Immature natural killer cell (primary cell): Measurements from ENCODE around the gene CEP112. TPM values are rescaled to one million over a fixed set of nuclear protein-coding genes. Genes with fewer than 3 reads are reported as not detected.

Source experiments
- DNase-seq, 3 donors: peaks; one replicate each; pipeline ENCODE4 v3.0.0; 2022; ENCODE audit warnings: mixed read lengths in 1 of 3
- H3K27ac Mint-ChIP-seq, 6 donors: one replicate each; pipeline ENCODE4 v1.8.0; 2020; ENCODE audit warnings: mixed read lengths in 6 of 6, mild to moderate bottlenecking in 5 of 6, inconsistent platforms in 4 of 6, moderate library complexity in 3 of 6
- H3K27me3 Mint-ChIP-seq, 3 donors: one replicate each; pipeline ENCODE4 v1.8.0; 2020 to 2021; ENCODE audit warnings: low read depth in 3 of 3, mild to moderate bottlenecking in 3 of 3, mixed read lengths in 3 of 3, moderate library complexity in 3 of 3, inconsistent platforms in 1 of 3
- H3K36me3 Mint-ChIP-seq, 3 donors: one replicate each; pipeline ENCODE4 v1.8.0; 2020; ENCODE audit warnings: mixed read lengths in 3 of 3, inconsistent platforms in 2 of 3, mild to moderate bottlenecking in 2 of 3
- H3K4me1 Mint-ChIP-seq, 2 donors: one replicate each; pipeline ENCODE4 v1.8.0; 2020; ENCODE audit warnings: inconsistent platforms in 2 of 2, mild to moderate bottlenecking in 2 of 2, mixed read lengths in 2 of 2, moderate library complexity in 1 of 2
- H3K4me3 Mint-ChIP-seq, 5 donors: one replicate each; pipeline ENCODE4 v1.8.0; 2020; ENCODE audit warnings: mild to moderate bottlenecking in 5 of 5, mixed read lengths in 5 of 5, inconsistent platforms in 3 of 5, moderate library complexity in 3 of 5
- H3K9me3 Mint-ChIP-seq, 6 donors: one replicate each; pipeline ENCODE4 v1.8.0; 2020; ENCODE audit warnings: mild to moderate bottlenecking in 6 of 6, mixed read lengths in 6 of 6, inconsistent platforms in 4 of 6, moderate library complexity in 3 of 6
- polyA plus RNA-seq, 3 donors: library from polyadenylated mRNA; unstranded; fragments of 300-500 nt; fragmentation: Illumina TruSeq; gene quantifications; one replicate each; pipeline ENCODE4 v1.2.3, GENCODE V29; 2021

Gene CEP112
- polyA plus RNA-seq, 3 donors from 2014 or later: 0.13 to 0.25 TPM; not detected in 1

DNA sequence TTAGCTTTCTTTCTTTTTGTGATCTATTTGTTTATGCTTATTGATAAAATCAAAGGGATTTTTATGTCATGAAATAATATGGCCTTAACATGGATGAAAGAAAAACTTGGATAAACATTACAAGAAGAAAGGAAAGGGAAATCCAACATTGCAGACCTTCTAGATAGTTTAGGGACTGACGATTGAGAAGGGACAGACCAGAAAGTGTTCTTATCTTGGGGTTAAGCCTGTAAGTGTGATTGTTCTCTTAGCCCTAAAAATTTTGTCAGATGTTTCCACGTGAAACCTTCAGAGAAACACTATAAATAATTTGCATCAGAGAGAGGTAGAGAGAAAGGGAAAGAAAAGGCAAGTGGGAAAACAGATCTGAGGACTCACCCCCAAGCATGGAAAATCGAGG is 473.3 kb downstream of the CEP112 start:
- DNase-seq: no peak
- Mint-ChIP-seq H3K27ac (no peak overlapping the region), H3K36me3 (no peaks in the 10 kb centered on the region), H3K27me3 (peaks cover 1 to 12% (median 1%) of the 10 kb centered on the region in 3 donors), H3K4me1 (no peaks in the 10 kb centered on the region), H3K9me3 (peaks cover 0 to 3% (median 0%) of the 10 kb centered on the region in 6 donors), H3K4me3 (no peak overlapping the region)

DNA sequence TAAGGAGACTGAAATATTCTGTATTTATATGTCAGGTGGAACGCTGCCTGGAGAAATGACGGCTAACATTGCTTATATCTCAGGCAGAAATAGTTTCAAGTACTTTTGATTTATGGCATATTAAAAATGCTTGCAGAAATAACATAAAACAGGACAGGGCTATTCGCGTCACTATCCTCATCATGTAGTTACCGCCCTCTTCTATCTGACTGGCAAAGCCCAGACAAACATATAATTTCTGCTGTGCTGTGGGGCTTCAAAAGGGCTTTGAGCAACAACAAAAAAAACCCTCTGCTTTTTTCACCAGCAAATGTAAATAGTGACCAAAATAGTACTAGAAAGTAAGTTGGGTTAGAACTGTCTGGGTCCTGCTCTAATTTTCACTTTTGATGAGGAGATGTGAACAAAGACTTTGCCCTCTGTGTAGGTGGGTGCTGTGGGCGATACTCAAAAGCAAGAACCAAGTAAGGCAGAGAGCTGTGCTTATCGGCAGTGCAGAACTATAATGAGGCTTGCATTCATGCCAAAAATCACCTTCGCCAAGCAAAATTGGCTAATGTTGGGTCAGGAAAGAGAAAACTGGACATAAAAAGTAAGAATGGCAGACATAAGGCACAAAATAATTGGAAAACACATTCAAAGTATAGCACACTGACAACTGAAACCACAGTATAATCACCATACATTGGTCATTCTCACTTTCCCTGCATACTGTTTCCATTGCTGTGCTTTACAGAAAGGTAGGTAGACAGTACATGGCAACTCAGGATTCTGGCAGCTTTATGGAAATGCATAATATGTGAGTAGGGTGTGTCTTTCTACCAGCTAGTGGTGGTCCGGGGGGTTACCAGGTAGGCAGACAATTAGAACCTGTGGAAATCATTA is 479.3 kb downstream of the CEP112 start:
- H3K4me3 Mint-ChIP-seq: no peak overlapping the region

DNA sequence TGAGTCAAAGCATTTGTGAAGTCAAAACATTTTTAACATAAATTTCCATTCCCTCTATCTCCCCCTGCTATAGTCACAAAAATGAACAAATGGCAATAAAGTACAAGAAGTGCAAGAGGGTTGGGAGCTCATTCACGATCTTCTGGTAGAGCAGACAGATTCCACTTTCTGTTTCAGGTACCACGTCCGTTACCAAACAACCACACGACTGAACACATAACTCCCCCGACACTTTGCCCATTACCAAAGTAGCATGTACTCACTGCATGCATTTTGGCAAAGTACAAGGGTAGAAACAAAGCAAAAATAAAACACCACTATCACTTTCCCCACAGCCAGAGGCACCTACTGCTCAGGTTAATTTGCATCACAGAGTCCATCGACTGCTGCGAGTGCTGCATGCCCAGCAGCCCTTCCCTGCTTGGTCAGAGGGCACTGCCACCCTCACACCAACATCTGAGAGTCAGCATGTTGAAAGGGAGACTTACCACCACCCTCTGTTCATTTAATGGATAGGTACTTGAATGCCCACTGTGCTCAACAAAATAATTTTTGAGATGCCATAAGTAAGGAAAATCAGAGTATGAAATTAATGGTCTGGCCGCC is 480.2 kb downstream of the CEP112 start:
- Mint-ChIP-seq H3K4me3 (no peak overlapping the region), H3K36me3 (no peaks in the 10 kb centered on the region), H3K4me1 (no peaks in the 10 kb centered on the region), H3K27me3 (peaks cover 0 to 20% (median 3%) of the 10 kb centered on the region in 3 donors), H3K9me3 (peaks cover 0 to 3% (median 0%) of the 10 kb centered on the region in 6 donors), H3K27ac (no peak overlapping the region)
- no peak for DNase-seq

More for the DNA sequence above, 479.3 kb downstream of the CEP112 start:
- Mint-ChIP-seq H3K4me1 (no peaks in the 10 kb centered on the region), H3K27me3 (peaks cover 0 to 17% (median 1%) of the 10 kb centered on the region in 3 donors), H3K36me3 (no peaks in the 10 kb centered on the region), H3K27ac (no peak overlapping the region), H3K9me3 (peaks cover 0 to 3% (median 0%) of the 10 kb centered on the region in 6 donors)
- DNase-seq: no peak

DNA sequence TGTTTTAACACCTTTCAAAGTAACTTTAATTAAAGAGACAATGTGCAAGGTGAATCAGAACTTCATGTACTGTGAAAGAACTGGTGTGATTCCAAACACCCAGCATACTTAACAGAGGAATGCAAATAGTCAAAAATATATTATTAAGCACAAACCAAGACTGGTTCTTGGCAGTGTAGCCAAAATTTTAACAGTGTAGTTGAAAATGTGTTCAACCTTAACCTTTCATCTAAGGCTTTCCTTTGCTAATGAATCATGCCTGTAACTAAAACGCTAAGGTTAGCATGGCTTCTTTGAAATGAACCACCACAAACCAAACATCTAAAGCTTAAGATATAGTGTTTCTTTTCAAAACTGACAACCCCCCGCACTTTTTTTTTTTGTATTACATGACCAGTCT is 484.2 kb downstream of the CEP112 start:
- H3K4me3 Mint-ChIP-seq: no peak overlapping the region
- H3K9me3 Mint-ChIP-seq: no peaks in the 10 kb centered on the region
- H3K27me3 Mint-ChIP-seq: peaks cover 2 to 12% (median 2%) of the 10 kb centered on the region in 3 donors
- no peak for DNase-seq
- no peaks in the 10 kb centered on the region for H3K4me1 Mint-ChIP-seq
- H3K36me3 Mint-ChIP-seq: no peaks in the 10 kb centered on the region
- H3K27ac Mint-ChIP-seq: no peak overlapping the region

DNA sequence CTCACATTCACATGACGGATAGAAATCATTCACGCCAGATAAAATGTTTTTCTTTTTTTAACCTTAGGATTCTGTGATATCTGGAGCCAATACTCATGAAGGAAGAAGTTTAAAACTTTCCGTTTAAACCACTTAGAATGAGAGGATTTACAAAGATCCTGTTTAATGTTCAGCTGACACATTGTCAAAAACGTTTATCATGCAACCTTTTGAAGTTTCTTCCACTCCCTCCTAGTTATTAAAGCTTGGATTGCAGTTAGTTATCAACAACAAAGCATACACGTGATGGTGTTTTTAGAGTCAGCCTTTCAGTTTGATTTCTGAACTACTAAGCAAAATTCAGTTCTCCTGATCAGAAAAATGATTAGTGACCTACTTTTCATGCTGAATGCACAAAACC is 487.2 kb downstream of the CEP112 start:
- peaks cover 2 to 20% (median 3%) of the 10 kb centered on the region in 3 donors for H3K27me3 Mint-ChIP-seq
- no peak overlapping the region for H3K27ac Mint-ChIP-seq
- no peaks in the 10 kb centered on the region for H3K36me3 Mint-ChIP-seq
- H3K4me3 Mint-ChIP-seq: no peak overlapping the region
- no peak for DNase-seq
- H3K4me1 Mint-ChIP-seq: no peaks in the 10 kb centered on the region
- H3K9me3 Mint-ChIP-seq: no peaks in the 10 kb centered on the region

DNA sequence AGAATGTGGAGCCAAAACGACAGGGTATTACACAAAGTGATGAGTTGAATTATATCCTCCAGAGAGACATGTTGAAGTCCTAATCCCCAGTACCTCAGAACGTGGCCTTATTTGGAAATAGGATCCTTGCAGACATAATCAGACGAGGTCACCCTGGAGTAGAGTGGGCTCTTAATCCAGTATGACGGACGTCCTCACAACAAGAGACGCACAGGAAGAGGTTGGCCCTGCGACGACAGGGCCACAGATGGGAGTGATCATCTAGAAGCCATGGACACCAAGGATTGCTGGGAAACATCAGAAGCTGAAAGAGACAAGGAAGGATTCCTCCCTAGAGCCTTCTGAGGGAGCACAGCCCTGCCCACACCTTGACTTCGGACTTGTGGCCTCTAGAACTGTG is 488.0 kb downstream of the CEP112 start:
- Mint-ChIP-seq H3K27ac (no peak overlapping the region), H3K27me3 (peaks cover 2 to 21% (median 3%) of the 10 kb centered on the region in 3 donors), H3K9me3 (no peaks in the 10 kb centered on the region), H3K4me3 (no peak overlapping the region), H3K4me1 (no peaks in the 10 kb centered on the region), H3K36me3 (no peaks in the 10 kb centered on the region)
- DNase-seq: no peak

DNA sequence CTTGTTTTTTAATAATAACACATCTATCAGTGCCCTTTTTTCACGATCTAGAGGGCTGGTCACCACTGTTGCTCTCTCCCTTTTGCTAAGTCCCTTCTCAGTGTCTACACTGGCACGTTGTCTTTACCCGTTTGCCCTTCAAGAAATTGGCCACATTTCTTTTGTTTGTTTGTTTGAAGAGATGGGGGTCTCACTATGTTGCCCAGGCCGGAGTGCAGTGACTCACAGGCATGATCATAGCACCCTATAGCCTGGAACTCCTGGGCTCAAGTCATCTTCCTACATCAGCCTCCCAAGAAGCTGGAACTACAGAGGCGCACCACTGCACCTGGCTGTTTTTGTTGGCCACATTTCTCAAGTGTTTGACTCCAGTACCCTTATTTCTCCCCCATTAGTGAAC is 492.5 kb downstream of the CEP112 start:
- peaks cover 4 to 23% (median 8%) of the 10 kb centered on the region in 3 donors for H3K27me3 Mint-ChIP-seq
- H3K4me1 Mint-ChIP-seq: no peaks in the 10 kb centered on the region
- DNase-seq: no peak
- H3K4me3 Mint-ChIP-seq: no peak overlapping the region
- no peaks in the 10 kb centered on the region for H3K36me3 Mint-ChIP-seq
- no peak overlapping the region for H3K27ac Mint-ChIP-seq
- H3K9me3 Mint-ChIP-seq: no peaks in the 10 kb centered on the region

DNA sequence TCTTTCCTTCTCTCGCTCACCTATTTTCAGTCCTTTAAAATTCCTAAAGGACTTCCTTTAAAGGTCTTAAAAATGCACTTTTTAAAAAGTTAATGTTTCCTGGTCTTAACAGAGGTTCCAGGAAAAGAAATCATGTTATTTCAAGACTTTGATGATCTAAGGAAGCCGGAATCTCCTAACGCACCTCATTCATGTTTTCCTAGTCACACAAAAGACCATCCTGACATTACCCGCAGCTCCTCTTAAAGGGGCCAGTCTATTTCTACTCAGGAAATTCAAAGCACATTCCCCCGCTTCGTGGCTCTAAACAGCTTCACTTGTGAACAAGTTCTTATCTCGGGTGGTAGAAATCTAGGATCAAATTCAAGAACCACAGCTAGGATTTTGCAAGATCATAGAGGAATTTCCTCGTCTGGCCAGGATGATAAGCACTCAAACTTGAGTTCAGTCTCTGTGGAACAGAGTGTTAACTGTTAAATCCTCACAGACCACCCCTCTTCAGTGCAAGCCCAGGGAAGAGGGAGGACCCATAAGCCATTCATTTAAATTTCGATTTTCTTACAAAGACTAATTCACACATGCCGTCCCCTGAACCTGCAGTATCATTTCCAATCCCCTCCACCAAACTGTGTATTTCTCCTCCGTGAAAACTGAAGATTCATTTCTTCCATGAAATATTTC is 493.4 kb downstream of the CEP112 start:
- no peak overlapping the region for H3K27ac Mint-ChIP-seq
- peaks cover 4 to 25% (median 8%) of the 10 kb centered on the region in 3 donors for H3K27me3 Mint-ChIP-seq
- no peaks in the 10 kb centered on the region for H3K4me1 Mint-ChIP-seq
- no peaks in the 10 kb centered on the region for H3K36me3 Mint-ChIP-seq
- DNase-seq: no peak
- no peak overlapping the region for H3K4me3 Mint-ChIP-seq
- H3K9me3 Mint-ChIP-seq: no peaks in the 10 kb centered on the region

DNA sequence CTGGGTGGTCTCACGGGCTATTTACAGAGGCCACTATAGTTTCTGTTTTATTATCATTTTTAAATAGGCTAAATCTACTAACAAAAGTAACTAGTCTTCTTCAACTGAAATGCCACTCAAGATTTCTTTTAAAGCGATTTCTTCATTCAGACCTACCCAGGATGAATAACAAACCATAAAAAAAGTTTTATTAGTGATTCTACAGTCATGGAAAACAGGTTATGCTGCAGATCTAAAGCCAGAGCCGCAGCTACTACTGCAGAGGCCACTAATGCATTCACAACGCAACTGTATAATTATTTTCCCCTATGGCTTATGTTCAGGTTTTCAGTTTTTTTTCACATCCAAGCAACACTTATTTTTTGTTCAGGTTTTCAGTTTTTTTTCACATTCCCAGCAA is 494.3 kb downstream of the CEP112 start:
- no peak overlapping the region for H3K27ac Mint-ChIP-seq
- no peaks in the 10 kb centered on the region for H3K4me1 Mint-ChIP-seq
- DNase-seq: no peak
- peaks cover 4 to 30% (median 8%) of the 10 kb centered on the region in 3 donors for H3K27me3 Mint-ChIP-seq
- no peaks in the 10 kb centered on the region for H3K9me3 Mint-ChIP-seq
- H3K4me3 Mint-ChIP-seq: no peak overlapping the region
- H3K36me3 Mint-ChIP-seq: no peaks in the 10 kb centered on the region

DNA sequence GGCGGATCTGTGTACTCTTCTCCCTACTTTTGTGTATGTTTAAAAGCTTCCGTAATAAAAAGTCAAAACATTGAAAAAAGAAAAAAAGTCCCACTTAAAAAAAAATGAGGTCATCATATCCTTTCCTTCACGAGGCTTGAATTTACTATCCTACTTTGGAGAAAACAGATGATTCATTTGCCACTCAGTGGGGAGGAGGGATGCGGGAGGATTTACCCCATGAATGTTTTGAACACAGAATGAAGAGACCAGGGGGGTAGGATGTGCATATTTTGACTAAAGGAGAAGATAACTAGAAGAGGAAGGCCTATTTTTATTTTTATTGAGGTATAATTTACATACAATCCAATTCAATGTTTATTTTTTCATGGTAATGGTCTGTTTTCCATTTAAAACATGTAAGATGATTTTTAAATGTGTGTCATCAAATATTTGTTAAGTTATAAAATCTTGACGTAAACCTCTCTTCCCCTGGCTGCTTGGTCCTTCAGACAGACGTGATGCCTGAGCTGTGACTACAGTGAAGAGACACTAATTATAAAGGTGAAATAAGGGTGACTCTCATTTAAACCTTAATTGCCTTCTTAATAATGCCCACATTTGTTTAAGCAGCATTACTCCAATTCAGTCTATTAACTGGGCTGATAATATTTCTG is 495.1 kb downstream of the CEP112 start:
- no peak overlapping the region for H3K27ac Mint-ChIP-seq
- peaks cover 4 to 27% (median 8%) of the 10 kb centered on the region in 3 donors for H3K27me3 Mint-ChIP-seq
- H3K9me3 Mint-ChIP-seq: no peaks in the 10 kb centered on the region
- DNase-seq: no peak
- H3K36me3 Mint-ChIP-seq: no peaks in the 10 kb centered on the region
- H3K4me3 Mint-ChIP-seq: no peak overlapping the region
- no peaks in the 10 kb centered on the region for H3K4me1 Mint-ChIP-seq

DNA sequence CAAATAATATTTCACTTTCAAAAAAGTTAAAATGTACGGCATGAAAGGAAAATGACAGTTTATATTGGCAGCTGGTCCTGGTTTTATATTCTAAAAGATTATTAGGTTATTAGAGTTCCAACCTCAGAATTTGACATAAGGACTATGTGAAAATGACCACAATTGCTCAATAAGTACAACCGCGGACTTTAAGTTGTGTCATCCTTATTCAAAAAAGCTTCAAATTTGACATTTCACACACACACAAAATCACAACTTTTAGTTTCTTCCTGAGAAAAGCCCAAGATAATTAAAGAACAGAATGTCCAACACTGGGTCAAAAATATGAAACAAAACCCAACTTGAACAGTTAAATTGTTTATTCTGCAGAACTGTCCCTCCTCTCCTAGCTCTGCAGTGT is 497.3 kb downstream of the CEP112 start:
- no peak for DNase-seq
- Mint-ChIP-seq H3K4me3 (no peak overlapping the region), H3K9me3 (no peaks in the 10 kb centered on the region)

DNA sequence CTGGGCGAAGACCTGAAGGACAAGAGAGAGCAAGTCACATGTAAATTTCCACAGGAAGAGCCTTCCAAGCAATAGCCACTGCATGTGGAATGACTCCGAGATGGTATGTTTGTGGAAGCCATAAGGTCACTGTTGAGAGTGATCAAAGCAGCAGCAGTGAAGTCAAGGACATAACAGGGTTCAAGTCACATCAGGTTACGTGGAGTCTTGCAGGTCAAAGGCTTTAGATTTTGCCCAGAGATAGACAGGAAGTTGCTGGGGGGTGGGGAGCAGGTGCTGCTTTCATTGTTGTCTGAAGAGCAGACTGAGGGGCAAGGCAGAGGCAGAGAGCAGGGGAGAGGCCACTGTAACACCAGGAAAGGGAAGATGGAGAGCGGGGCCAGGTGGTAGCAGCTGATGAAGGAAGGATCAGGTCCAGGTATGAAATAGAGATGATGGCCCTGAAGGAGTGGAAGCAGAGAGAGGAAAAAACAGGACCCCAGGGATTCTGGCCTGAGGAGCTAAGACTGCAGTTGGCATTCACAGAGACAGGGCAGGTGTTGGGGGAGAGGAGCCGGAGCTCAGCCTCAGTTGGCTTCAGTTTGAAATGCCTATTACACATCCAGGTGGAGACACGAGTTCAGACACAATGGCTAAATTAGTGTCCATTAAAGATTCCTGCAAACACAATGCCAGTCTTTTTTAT is 501.2 kb downstream of the CEP112 start:
- H3K27ac Mint-ChIP-seq: no peak overlapping the region
- DNase-seq: no peak
- H3K4me1 Mint-ChIP-seq: no peaks in the 10 kb centered on the region
- H3K9me3 Mint-ChIP-seq: no peaks in the 10 kb centered on the region
- no peaks in the 10 kb centered on the region for H3K36me3 Mint-ChIP-seq
- H3K27me3 Mint-ChIP-seq: peaks cover 0 to 16% (median 0%) of the 10 kb centered on the region in 3 donors
- no peak overlapping the region for H3K4me3 Mint-ChIP-seq

More for the DNA sequence above, 497.3 kb downstream of the CEP112 start:
- Mint-ChIP-seq H3K4me1 (no peaks in the 10 kb centered on the region), H3K27ac (no peak overlapping the region), H3K36me3 (no peaks in the 10 kb centered on the region), H3K27me3 (peaks cover 4 to 22% (median 6%) of the 10 kb centered on the region in 3 donors)

DNA sequence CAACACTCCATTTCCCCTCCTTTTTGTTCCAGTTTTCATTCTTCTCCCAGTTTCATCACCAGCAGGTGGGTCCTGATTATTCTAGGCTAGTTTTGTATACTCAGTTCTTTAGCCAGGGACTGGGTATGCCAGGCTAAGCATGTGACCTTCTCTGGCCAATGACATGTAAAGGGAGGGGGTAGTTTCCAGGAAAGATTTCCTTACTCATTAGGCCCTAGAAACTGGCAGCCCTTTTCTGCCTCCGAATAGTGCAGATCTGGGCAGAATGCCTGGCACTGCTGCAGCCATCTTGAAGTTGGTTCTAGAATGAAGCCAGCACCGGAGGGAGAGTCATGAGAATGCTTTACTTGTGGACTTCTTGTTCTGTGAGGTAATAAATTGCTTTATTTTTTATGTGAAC is 503.6 kb downstream of the CEP112 start:
- Mint-ChIP-seq H3K27ac (no peak overlapping the region), H3K27me3 (peaks cover 0 to 11% (median 0%) of the 10 kb centered on the region in 3 donors), H3K9me3 (no peaks in the 10 kb centered on the region), H3K4me1 (no peaks in the 10 kb centered on the region), H3K4me3 (no peak overlapping the region), H3K36me3 (no peaks in the 10 kb centered on the region)
- no peak for DNase-seq
